Breast epithelium (tissue), 3 donors: ENCODE data around the gene GALNT1.

Experiments
- CTCF ChIP-seq, 3 donors: fragments of 450-650 bp; IDR thresholded peaks; one replicate each; pipeline ENCODE4 v1.5.1; 2016 to 2017; ENCODE audit warnings: antibody characterized with exemption in 3 of 3, mild to moderate bottlenecking in 3 of 3, moderate library complexity in 3 of 3
- POLR2AphosphoS5 ChIP-seq, 3 donors: sonication (generic); formaldehyde crosslinking; IDR thresholded peaks; one replicate each; pipeline ENCODE4 v1.6.1; 2017; ENCODE audit warnings: antibody characterized with exemption in 3 of 3

DNA sequence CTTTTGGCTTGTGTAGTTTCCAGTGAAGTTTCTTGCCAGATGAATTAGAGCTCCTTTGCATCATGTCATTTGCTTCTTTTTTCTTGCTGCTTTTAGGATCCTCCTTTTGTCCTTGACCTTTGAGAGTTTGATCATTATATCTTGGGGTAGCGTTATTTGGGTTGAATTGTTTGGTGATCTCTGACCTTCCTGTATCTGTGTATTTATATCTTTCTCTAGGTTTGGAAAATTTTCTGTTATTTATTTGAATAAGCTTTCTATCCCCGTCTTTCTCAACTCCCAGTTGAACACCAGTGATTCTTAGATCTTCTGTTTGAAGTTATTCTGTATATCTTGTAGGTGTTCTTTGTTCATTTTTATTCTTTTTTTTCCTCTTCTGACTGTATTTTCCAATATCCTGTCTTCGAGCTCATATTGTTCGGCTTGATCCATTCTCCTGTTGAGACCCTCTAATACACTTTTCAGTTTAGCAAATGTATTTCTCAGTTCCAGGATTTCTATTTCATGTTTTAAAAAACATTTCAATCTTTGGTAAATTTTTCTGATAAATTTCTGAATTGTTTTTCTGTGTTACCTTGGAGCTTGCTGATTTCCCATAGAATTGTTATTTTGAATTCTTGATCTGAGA is 20.8 kb downstream of the GALNT1 start:
- TF ChIP-seq POLR2AphosphoS5 (IDR thresholded peaks at IDR 0.05) (no peak), CTCF (IDR thresholded peaks at IDR 0.05) (no peak)
